Muscle of leg (tissue), 11 donors: ENCODE measurements around the gene TRPM1. TPM values are rescaled to one million over a fixed set of nuclear protein-coding genes. Genes with fewer than 3 reads are reported as not detected.

Experiments
- DNase-seq: peaks from one replicate; pipeline ENCODE4 v3.0.0; 2013
- H3K27ac ChIP-seq: one replicate; pipeline ENCODE4 v1.5.1; 2013; ENCODE audit warnings: mild to moderate bottlenecking, low read length, control low read depth
- H3K27me3 ChIP-seq: one replicate; pipeline ENCODE4 v1.6.1; 2013; ENCODE audit warnings: low read length; ENCODE audit not compliant: control insufficient read depth, insufficient read depth
- H3K36me3 ChIP-seq: one replicate; pipeline ENCODE4 v1.6.1; 2013; ENCODE audit warnings: low read length; ENCODE audit not compliant: control insufficient read depth, insufficient read depth
- H3K4me1 ChIP-seq: one replicate; pipeline ENCODE4 v1.6.1; 2013; ENCODE audit warnings: low read length; ENCODE audit not compliant: control insufficient read depth, insufficient read depth
- H3K4me3 ChIP-seq: one replicate; pipeline ENCODE4 v1.5.1; 2013; ENCODE audit warnings: low read length, control low read depth
- H3K9me3 ChIP-seq: replicated peaks from 2 replicates; pipeline ENCODE4 v1.6.1; 2013; ENCODE audit warnings: low read depth, low read length; ENCODE audit not compliant: control insufficient read depth
- WGBS: methylation state at CpG from one replicate; pipeline ENCODE4 v1.1.5; 2013; ENCODE audit warnings: missing lambda C conversion rate; ENCODE audit not compliant: insufficient coverage; 5-methylcytosine and 5-hydroxymethylcytosine counted together
- polyA plus RNA-seq, 8 donors: library from polyadenylated mRNA; unstranded; fragments of 120-200 nt; gene quantifications; one replicate each; pipeline versions ENCODE4 v1.2.1 to v1.2.3, GENCODE V29; 2013; ENCODE audit warnings: inconsistent platforms in 1 of 8, low replicate concordance in 1 of 8; ENCODE audit not compliant: insufficient read length in 8 of 8, insufficient read depth in 1 of 8
- total RNA-seq: library from RNA; stranded (reverse); fragments of 120-200 nt; gene quantifications from one replicate; pipeline ENCODE4 v1.2.4, GENCODE V29; 2013

Gene TRPM1
- total and polyA plus RNA-seq, 9 donors, result 0.08 to 0.71 (median 0.37) TPM; not detected in 6

- Histone ChIP-seq H3K4me1 (no peaks in the 10 kb centered on the region), H3K4me3 (no peak overlapping the region), H3K27me3 (no peaks in the 10 kb centered on the region), H3K9me3 (peaks cover 8% of the 10 kb centered on the region), H3K27ac (no peak overlapping the region), H3K36me3 (no peaks in the 10 kb centered on the region)
- no peak for DNase-seq
- WGBS, result no CpG with 5 or more reads among the region's 2 CpGs
These were observed 89.1 kb downstream of the TRPM1 start for GRCh38 chr15:31012455-31012854.

GRCh38 chr15:31010036-31010435 lies 91.5 kb downstream of the TRPM1 start:
- H3K27me3 ChIP-seq, result no peaks in the 10 kb centered on the region
- no peaks in the 10 kb centered on the region for H3K36me3 ChIP-seq
- no CpG with 5 or more reads among the region's 1 CpG for WGBS
- H3K27ac ChIP-seq, result no peak overlapping the region
- H3K4me3 ChIP-seq, result no peak overlapping the region
- H3K9me3 ChIP-seq, result peaks cover 8% of the 10 kb centered on the region
- no peak for DNase-seq
- H3K4me1 ChIP-seq, result no peaks in the 10 kb centered on the region

- DNase-seq, result no peak
- Histone ChIP-seq H3K27ac (no peak overlapping the region), H3K9me3 (no peaks in the 10 kb centered on the region), H3K4me1 (no peaks in the 10 kb centered on the region), H3K27me3 (no peaks in the 10 kb centered on the region), H3K4me3 (no peak overlapping the region), H3K36me3 (no peaks in the 10 kb centered on the region)
- no CpG with 5 or more reads among the region's 2 CpGs for WGBS
These were observed 95.9 kb downstream of the TRPM1 start for GRCh38 chr15:31005660-31006059.

- no peaks in the 10 kb centered on the region for H3K4me1 ChIP-seq
- DNase-seq, result peak; percentile 64
- no peaks in the 10 kb centered on the region for H3K36me3 ChIP-seq
- peaks cover 2% of the 10 kb centered on the region for H3K27me3 ChIP-seq
- H3K27ac ChIP-seq, result peak overlapping the region; percentile 51
- no peaks in the 10 kb centered on the region for H3K9me3 ChIP-seq
- H3K4me3 ChIP-seq, result no peak overlapping the region
- WGBS, result 37% methylated on average over 5 of the region's 5 CpGs
These were observed 97.2 kb downstream of the TRPM1 start for GRCh38 chr15:31004220-31004733.

GRCh38 chr15:31001702-31002101 lies 99.8 kb downstream of the TRPM1 start:
- Histone ChIP-seq H3K27ac (no peak overlapping the region), H3K27me3 (peaks cover 2% of the 10 kb centered on the region), H3K4me3 (no peak overlapping the region), H3K4me1 (no peaks in the 10 kb centered on the region), H3K9me3 (peaks cover 2% of the 10 kb centered on the region), H3K36me3 (no peaks in the 10 kb centered on the region)
- DNase-seq, result no peak
- WGBS, result 95% methylated on average over 3 of the region's 3 CpGs

GRCh38 chr15:30999729-31000128 lies 101.8 kb downstream of the TRPM1 start:
- Histone ChIP-seq H3K27me3 (peaks cover 2% of the 10 kb centered on the region), H3K36me3 (no peaks in the 10 kb centered on the region), H3K4me1 (no peaks in the 10 kb centered on the region), H3K27ac (no peak overlapping the region), H3K4me3 (no peak overlapping the region), H3K9me3 (peaks cover 2% of the 10 kb centered on the region)
- WGBS, result 57% methylated on average over 1 of the region's 3 CpGs
- DNase-seq, result no peak

GRCh38 chr15:30997270-30997669 lies 104.3 kb downstream of the TRPM1 start:
- Histone ChIP-seq H3K27me3 (peaks cover 2% of the 10 kb centered on the region), H3K36me3 (no peaks in the 10 kb centered on the region), H3K4me3 (no peak overlapping the region), H3K4me1 (no peaks in the 10 kb centered on the region), H3K27ac (no peak overlapping the region), H3K9me3 (peaks cover 2% of the 10 kb centered on the region)
- WGBS, result no CpG with 5 or more reads among the region's 1 CpG
- DNase-seq, result no peak

GRCh38 chr15:30992249-30992864 lies 109.2 kb downstream of the TRPM1 start:
- Histone ChIP-seq H3K9me3 (no peaks in the 10 kb centered on the region), H3K4me3 (peak overlapping the region; percentile 96), H3K27ac (peak overlapping the region; percentile 87), H3K27me3 (no peaks in the 10 kb centered on the region), H3K36me3 (peaks cover 3% of the 10 kb centered on the region), H3K4me1 (peaks cover 6% of the 10 kb centered on the region)
- DNase-seq, result peak; percentile 5
- 86% methylated on average over 4 of the region's 7 CpGs for WGBS

- no peaks in the 10 kb centered on the region for H3K27me3 ChIP-seq
- peaks cover 6% of the 10 kb centered on the region for H3K4me1 ChIP-seq
- H3K27ac ChIP-seq, result peak within 1 kb of the TSS; percentile 95
- DNase-seq, result peak; percentile 87
- H3K9me3 ChIP-seq, result no peaks in the 10 kb centered on the region
- H3K4me3 ChIP-seq, result peak within 1 kb of the TSS; percentile 96
- H3K36me3 ChIP-seq, result peaks cover 5% of the 10 kb centered on the region
- under 1% methylated on average over 98 of the region's 114 CpGs for WGBS
These were observed 110.0 kb downstream of the TRPM1 start, which contains the start of gene MTMR10 for GRCh38 chr15:30991255-30992235. MTMR10 (minus strand) TSS chr15:30991628; CDS start chr15:30991506, 122 bp downstream.
